ENCODE data around the gene ZNF830.

Gene ZNF830

DNA sequence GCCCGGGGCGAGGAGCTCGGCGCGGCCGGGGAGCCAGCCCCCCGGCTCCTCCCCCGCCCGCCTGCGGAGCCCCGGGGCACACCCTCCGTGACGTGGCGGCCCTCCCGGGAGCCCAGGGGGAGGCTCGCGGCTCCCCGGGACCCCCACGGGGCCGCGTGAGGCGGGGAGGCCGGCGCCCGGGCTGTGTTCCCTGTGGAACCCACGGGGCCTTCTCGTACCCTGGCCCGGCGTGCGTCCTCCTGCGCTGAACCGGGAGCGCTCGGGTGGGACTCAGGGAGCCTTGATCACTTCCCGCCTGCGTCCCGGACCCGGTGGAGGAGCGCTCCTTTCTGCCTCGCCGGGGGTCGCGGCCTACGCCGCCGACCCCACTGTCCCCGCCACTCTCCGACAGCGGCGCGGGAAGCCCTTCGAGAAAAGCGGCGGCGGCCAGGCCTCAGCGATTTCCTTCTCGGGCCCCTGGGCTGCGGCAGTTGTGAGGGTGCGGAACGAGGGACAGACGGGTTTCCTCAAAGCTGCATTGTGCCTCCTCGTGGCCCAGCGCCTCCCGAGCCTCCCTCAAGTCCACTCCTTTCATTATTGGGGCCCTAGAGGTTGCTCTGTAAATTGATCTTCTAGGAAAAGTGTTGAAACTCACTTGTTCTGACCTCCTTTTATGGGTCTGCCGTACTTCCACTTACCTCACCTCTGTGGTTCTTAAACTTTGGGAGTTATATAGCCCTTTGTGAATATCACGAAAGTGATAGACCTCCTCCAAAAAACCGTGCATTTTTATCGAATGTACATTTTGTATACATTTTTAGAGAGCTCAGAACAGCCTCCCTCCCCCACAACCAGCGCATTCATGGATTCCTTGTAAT is 19.6 kb downstream of the ZNF830 start:
- H3K4me3 ChIP-seq (ENCODE audit: low read depth, low read length): peak overlapping the region; percentile 79
- DNase-seq (ENCODE audit: low read depth): peak; percentile 89
- TF ChIP-seq, protein P1, sequence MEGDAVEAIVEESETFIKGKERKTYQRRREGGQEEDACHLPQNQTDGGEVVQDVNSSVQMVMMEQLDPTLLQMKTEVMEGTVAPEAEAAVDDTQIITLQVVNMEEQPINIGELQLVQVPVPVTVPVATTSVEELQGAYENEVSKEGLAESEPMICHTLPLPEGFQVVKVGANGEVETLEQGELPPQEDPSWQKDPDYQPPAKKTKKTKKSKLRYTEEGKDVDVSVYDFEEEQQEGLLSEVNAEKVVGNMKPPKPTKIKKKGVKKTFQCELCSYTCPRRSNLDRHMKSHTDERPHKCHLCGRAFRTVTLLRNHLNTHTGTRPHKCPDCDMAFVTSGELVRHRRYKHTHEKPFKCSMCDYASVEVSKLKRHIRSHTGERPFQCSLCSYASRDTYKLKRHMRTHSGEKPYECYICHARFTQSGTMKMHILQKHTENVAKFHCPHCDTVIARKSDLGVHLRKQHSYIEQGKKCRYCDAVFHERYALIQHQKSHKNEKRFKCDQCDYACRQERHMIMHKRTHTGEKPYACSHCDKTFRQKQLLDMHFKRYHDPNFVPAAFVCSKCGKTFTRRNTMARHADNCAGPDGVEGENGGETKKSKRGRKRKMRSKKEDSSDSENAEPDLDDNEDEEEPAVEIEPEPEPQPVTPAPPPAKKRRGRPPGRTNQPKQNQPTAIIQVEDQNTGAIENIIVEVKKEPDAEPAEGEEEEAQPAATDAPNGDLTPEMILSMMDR (conservative IDR thresholded peaks at IDR 0.05; ENCODE audit: low read depth, low read length): peak; percentile 51

DNA sequence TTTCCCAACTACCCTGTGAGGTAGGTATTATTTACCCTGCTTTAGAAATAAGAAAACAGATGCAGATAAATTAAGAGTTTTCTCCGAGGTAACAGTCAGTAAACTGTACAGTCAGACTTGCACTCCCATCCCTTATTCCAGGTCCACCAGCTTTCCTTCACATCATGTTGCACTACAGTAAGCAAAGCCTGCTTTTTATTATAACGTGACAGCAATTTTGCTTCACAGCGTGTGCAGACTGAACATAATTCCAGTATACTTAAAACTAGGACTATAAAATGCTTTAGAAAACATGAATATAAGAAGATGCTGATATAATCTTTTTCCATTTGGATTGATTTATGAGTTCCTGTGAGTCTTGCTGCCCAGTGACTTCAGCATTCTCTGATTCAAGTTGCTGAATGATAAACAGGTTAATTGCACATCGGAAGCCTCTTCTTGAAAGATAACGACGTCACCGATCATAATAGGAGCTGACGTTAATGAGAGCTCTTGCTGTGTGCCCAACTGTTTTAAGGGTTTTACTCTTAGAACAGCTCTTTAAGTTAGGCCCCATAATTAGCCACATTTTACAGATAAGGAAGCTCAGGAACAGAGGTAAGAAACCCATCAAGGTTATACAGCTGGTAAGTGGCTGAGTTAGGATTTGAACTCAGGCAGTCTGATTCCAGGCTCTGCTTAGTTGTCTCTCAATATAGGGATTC is 20.4 kb downstream of the ZNF830 start:
- TF ChIP-seq, protein P1 (conservative IDR thresholded peaks at IDR 0.05; ENCODE audit: low read depth, low read length): no peak
- H3K4me3 ChIP-seq (ENCODE audit: low read depth, low read length): peak overlapping the region; percentile 79
- peak; percentile 33 for DNase-seq (ENCODE audit: low read depth)

DNA sequence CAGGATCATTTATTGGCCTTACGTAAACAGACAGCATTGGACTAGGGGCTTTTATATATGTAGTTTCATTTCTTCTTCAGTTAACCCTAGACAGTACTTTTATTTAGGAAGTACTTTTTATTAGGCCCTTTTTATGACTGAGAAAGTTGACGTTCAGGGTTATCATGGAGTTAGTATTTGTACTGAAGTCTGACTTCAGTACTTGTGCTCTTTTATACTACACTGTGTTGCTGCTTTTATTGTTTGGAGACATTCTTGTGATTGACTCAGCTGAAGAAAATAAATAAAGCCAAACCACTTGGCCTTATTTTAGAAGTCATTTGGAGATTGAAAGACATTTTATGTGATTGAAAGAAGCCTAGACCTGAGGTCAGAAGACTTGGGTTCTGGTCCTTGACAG is 25.9 kb downstream of the ZNF830 start:
- DNase-seq (ENCODE audit: low read depth): no peak
- H3K4me3 ChIP-seq (ENCODE audit: low read depth, low read length): no peak overlapping the region
- TF ChIP-seq, protein P1 (conservative IDR thresholded peaks at IDR 0.05; ENCODE audit: low read depth, low read length): no peak

DNA sequence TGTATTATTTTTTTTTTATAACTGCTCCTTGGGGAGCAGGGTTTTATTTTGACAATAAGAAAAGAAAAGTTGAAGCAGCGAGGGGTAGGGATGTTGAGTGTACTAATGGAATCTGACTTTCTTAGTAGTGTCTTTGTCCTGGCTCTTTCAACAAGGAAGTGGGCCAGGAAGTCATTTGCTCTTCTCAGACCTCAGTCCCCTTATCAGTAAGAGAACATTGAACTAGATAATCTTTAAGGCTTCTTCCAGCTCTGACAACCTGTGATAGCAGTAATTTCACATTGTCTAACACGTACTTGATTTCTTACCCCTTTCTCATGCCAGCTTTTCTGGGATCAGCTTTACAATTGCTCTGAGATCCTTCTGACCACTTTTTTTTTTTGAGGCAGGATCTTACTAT is 27.3 kb downstream of the ZNF830 start:
- TF ChIP-seq, protein P1 (conservative IDR thresholded peaks at IDR 0.05; ENCODE audit: low read depth, low read length): no peak
- DNase-seq (ENCODE audit: low read depth): no peak
- no peak overlapping the region for H3K4me3 ChIP-seq (ENCODE audit: low read depth, low read length)

DNA sequence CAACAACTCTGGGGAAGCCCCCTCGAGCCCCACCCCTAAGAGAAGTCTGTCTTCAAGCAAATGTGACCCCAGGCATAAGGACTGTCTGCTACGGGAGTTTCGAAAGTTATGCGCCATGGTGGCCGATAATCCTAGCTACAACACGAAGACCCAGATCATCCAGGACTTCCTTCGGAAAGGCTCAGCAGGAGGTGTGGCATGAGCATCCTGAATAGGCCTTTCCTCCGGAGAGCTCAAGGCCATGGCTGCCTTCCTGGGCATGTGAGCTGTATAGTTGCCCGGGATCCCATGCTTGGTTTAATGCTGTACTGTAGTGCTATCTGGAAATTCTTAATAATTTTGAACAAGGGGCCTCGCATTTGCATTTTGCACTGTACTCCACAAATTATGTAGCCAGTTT is 28.1 kb downstream of the ZNF830 start:
- TF ChIP-seq, protein P1 (conservative IDR thresholded peaks at IDR 0.05; ENCODE audit: low read depth, low read length): no peak
- no peak overlapping the region for H3K4me3 ChIP-seq (ENCODE audit: low read depth, low read length)
- DNase-seq (ENCODE audit: low read depth): no peak

DNA sequence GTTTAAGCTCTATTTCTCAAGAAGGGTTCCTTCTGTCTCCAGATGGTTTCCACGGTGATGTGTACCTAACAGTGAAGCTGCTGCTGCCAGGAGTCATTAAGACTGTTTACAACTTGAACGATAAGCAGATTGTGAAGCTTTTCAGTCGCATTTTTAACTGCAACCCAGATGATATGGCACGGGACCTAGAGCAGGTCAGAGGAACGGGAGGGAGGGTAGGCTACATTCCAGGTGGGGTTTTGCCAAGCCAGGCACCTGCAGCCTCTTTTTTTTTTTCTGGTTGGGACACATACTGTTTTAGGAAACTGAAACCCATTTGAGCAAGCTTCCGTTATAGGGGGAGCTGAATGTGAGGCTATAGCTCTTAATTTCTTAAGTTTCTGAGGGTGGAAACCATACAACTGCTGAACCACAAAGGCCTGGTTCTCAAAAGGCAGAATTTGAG is 29.6 kb downstream of the ZNF830 start:
- DNase-seq (ENCODE audit: low read depth): peak; percentile 34
- TF ChIP-seq, protein P1 (conservative IDR thresholded peaks at IDR 0.05; ENCODE audit: low read depth, low read length): no peak
- H3K4me3 ChIP-seq (ENCODE audit: low read depth, low read length): no peak overlapping the region

Data from choroid plexus epithelial cell (primary cell).